GM19239 (cell line): Measurements from ENCODE around the gene BAX.

Source experiments
- DNase-seq: peaks from one replicate; pipeline ENCODE4 v3.0.0; 2011; ENCODE audit warnings: low spot score; ENCODE audit not compliant: insufficient read length
- FAIRE-seq: peaks from 2 replicates; lab custom pipeline; 2011; peaks lifted over from hg19 to GRCh38; lab: Jason Lieb, UNC

The BAX gene

DNA sequence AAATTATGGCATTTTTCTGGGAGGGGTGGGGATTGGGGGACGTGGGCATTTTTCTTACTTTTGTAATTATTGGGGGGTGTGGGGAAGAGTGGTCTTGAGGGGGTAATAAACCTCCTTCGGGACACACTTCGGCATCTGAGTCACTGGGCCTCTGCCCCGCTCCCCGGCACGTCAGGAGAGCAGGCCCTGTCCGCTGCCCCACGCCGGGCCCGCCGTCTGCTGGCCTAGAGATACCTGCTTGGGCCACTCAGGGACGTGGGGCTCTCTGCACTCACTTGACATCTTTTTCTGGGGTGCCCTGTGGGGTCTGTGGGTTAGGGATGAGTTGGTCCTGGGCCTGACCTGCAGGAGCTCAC lies 7.0 kb downstream of the BAX start:
- DNase-seq (no peak), FAIRE-seq (no peak)

GRCh38 chr19:48962029-48962848 lies 7.6 kb downstream of the BAX start:
- DNase-seq (peak; percentile 68), FAIRE-seq (peak; percentile 89)

GRCh38 chr19:48962849-48963165 lies 8.1 kb downstream of the BAX start:
- FAIRE-seq (peak; percentile 18), DNase-seq (no peak)

- FAIRE-seq = peak; percentile 93
- peak; percentile 50 for DNase-seq
Measured at GRCh38 chr19:48963371-48964204, 8.9 kb downstream of the BAX start.

DNA sequence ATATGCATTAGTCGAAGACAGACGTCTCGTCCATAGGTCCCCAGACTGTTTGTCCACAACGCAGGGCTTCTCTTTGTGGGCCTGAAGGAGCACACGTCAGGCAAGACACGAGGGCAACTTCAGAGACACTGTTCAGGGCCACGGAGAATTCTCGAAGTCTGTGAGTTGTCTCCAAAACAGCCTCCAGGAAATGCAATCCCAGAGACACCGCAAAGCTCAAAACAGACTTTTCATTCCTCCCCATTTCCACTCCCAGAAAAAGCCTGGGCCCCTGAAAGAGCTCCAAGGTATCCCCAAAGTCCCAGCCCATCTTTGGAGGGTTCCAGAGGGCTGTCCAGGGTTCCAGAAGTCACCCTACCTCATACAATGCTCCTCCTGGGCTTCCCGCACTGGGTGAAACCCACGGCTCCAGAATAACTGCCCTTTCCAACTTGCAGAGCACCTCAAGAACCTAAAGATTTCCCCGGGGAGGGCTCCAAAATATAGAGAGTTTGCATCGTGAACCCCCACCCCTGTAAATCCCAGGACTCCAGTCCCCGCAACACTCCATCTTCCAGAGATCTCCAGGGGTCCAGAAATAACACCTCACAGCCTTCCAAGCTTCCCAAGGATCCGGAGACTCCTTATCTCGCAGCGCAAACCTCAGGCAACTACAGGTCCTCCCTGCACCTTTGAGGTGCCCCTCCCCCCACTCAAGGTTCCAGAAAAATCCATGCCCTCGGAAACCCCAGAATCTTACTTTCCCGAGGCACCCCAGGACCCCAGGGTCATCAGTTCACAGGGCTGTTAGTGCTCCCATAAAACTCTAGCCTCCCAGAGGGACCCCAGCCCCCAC lies 9.7 kb downstream of the BAX start:
- DNase-seq (no peak), FAIRE-seq (no peak)

DNA sequence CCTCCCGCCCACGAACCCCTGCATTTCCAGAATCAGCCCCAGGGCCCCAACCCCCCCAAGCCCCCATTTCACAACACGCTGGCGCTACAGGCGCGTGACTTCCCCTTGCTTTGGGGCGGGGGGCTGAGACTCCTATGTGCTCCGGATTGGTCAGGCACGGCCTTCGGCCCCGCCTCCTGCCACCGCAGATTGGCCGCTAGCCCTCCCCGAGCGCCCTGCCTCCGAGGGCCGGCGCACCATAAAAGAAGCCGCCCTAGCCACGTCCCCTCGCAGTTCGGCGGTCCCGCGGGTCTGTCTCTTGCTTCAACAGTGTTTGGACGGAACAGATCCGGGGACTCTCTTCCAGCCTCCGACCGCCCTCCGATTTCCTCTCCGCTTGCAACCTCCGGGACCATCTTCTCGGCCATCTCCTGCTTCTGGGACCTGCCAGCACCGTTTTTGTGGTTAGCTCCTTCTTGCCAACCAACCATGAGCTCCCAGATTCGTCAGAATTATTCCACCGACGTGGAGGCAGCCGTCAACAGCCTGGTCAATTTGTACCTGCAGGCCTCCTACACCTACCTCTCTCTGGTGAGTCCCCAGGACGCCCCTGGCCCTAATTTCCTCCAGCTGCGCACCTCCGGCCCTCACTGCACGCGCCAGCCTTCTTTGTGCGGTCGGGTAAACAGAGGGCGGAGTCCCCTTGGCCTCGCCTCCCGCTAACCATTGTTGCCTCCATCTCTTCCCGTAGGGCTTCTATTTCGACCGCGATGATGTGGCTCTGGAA lies 10.5 kb downstream of the BAX start, which contains the start of gene FTL:
Gene FTL (plus strand): TSS at position 270 of the 766 bp plus-strand sequence. CDS start 199 bp downstream, at position 469.
- peak; percentile 97 for FAIRE-seq
- peak; percentile 82 for DNase-seq

GRCh38 chr19:48965806-48966540 lies 11.3 kb downstream of the BAX start:
- FAIRE-seq (no peak), DNase-seq (peak; percentile 44)

DNA sequence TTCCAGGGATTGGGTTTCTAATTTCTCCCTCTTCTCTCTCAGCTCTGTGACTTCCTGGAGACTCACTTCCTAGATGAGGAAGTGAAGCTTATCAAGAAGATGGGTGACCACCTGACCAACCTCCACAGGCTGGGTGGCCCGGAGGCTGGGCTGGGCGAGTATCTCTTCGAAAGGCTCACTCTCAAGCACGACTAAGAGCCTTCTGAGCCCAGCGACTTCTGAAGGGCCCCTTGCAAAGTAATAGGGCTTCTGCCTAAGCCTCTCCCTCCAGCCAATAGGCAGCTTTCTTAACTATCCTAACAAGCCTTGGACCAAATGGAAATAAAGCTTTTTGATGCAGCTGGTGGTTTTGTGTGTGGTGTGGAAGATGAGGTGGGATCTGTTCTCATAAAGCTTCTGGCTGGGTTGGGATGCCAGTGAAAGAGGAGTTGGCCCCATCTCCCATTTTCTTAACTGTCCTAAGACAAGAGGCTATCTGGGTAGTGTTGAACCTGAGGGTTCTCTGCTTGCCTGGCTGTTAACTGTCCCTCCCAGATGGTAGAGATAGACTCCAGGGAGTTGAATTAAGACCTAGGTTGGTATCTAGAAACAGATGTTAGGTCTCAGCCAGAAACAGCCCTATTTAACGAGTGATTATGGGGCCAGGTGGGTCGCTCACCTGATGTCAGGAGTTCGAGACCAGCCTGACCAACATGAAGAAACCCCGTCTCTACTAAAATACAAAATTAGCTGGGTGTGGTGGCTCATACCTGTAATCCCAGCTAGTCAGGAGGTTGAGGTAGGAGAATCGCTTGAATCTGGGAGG lies 12.1 kb downstream of the BAX start:
- FAIRE-seq (peak; percentile 60), DNase-seq (no peak)

- FAIRE-seq (peak; percentile 64), DNase-seq (no peak)
Measured at GRCh38 chr19:48967346-48968178, 12.9 kb downstream of the BAX start.

GRCh38 chr19:48968179-48968661 lies 13.5 kb downstream of the BAX start:
- DNase-seq = no peak

DNA sequence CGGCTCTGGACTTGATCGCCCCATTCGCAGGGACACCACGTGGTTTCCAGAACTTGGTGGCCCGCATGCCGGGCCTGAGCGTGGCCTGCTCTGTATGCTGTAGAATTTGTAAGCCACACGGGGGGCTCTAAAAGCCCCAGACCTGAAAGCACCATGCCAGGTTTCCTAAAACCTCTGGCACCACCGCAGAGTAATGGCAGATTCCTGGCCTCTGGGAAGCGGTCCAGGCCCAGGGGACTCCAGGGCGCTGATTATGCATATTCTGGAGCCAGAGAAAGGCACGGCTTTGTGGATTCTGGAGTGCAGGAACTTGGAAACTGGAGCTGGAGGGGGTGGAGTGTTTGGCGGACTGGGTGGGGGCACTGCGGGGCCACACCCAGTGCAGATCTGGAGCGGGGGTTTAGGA lies 14.1 kb downstream of the BAX start:
- DNase-seq = no peak
- FAIRE-seq = no peak

More at GRCh38 chr19:48968179-48968661, 13.5 kb downstream of the BAX start:
- FAIRE-seq = no peak

DNA sequence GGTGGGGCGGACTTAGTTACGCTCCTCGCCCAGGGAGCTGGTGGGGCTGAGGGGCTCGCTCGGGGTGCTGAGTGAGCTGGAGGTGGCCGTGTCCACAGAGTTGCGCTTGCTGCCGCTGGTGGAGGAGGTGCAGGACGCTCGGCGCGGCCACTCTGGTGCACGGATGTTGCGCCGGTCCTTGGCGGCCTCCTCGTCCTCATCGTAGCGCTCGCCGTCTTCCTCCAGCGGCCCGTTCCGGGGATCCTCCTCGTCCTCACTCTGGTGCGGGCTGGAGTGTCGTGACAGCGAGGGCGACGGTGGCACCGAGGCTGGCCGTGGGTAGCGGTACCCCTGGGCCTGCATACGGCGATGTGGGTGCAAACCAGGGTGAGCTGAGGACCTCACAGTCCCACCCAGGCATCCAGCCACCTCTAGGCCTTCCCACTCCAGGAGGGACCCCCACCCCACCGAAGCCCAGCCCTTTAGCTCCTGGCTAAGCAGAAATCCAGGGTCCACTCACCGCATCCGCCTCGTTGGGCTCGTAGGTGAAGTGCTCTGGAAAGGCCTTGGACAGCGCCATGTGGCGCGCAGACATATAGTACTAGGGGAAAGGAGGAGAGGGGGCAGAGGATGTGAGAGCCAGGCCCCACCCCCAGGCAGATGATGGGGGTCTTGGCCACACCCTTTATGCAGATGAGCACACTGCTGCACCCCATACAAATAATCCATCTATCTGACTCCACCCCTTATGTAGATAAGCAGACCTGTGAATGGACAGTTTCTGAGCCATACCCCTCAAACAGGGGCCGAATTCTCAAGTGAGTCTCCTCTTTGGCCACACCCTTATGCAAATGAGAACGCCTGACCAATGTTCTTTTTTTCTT lies 14.8 kb downstream of the BAX start:
- DNase-seq = no peak
- FAIRE-seq = no peak

DNA sequence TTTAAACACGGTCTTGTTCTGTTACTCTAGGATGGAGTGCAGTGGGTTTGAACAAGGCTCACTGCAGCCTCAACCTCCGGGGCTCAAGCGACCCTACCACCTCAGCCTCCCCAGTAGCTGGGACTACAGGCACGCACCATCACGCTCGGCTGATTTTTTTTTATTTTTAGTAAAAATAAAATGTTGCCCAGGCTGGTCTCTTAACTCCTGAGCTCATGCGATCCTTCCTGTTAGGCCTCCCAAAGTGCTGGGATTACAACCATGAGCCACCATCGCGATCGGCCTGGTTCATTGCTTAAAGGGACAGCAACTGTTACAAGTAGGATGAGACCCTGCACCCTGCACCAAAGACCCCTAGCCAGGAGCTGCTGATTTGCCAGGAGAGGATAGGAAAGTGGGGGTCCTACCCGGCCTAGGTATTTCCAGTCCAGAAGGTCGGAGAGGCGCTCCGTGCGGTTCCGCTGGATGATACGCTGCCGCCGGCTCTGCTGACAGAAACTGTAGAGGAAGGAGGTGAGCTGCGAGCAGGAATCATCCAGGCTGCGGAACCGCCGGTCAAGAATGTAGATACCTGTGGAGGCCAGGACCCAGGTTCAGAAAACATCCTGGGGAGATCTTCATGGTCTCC lies 15.6 kb downstream of the BAX start:
- no peak for FAIRE-seq

DNA sequence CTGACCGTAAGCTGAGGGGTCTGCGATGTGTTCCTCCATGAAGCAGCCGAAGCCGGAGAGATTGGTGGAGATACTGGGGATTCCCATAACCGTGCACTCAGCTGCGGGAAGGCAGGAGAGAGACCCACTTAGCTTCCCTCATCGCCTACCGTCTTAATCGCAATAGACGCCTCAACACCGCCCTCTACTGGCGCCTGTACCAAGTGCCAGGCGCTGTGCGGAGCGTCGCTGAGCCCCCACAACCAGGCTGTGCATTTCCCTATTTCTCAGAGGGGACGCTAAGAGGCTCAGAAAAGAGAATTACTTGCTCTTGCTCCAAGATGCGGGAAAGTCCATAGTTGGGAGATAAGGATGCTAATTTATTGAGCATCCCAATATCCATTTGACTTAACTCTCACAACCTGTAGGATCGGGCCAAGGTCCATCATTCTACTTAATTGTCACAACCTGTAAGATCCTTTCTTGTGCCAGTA lies 16.3 kb downstream of the BAX start:
- FAIRE-seq (peak; percentile 94), DNase-seq (no peak)

More for the DNA sequence above, 15.6 kb downstream of the BAX start:
- no peak for DNase-seq

DNA sequence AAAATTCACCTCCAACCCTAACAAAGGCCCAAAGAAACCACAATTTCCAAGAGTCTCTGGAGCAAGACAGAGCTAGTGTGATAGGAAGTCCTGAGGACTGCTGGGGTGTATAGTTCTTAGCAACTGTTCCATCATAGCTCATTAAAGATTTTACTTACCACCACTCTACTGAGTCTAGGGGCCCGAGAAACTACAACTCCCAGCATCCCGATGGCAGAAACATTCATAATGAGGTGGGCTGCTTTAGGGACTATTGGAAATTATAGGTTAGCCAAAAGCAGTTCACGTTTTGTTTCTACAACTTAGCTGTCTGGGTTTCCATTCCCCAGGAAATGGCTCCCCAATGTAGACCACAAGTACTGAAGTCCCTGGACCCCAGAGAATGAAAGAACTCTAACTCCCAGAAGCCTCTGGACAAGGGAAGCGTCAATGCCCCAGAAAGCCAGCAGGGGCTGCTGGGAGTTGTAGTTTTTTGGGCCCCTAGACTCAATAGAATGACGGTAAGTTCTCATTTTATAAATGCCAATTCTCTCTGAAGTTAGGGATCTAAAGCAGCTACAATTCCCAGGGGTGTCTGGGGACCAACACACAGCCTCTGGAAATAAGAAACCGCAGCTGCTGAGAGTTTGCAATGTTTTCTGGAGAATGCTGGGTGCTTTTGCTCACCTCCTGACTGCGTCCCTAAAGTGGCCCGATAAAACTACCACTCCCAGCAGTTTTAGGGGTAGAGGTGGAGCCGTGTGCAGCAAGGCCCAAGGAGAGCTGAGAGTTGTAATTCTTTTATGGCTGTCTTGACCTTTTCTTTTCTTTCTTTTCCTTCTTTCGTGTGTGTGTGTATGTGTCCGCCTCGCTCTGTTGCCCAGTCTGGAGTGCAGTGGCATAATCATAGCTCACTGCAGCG lies 21.5 kb downstream of the BAX start:
- peak; percentile 65 for FAIRE-seq
- DNase-seq = no peak
